ENCODE results near the gene BSPRY. TPM values are rescaled to one million over a fixed set of nuclear protein-coding genes. Genes with fewer than 3 reads are reported as not detected.

The BSPRY gene
- total and polyA plus RNA-seq, 2 of the 13 experiments (the other 11 are each of a cell fraction or from before 2014, with no cell fraction given): 0.09 to 0.26 TPM

GRCh38 chr9:113401027-113401792, 51.9 kb downstream of the BSPRY start, which contains the start of gene ALAD (continued):
- TF ChIP-seq ZHX2 (IDR thresholded peaks at IDR 0.05; ENCODE audit: low read depth) (no peak), ZHX2 (CRISPR knock-in tag; IDR thresholded peaks at IDR 0.05; ENCODE audit: borderline replicate concordance) (no peak), LCORL (IDR thresholded peaks at IDR 0.05) (no peak), LCORL (CRISPR knock-in tag; IDR thresholded peaks at IDR 0.05) (peak; percentile 79), ZNF775 (CRISPR knock-in tag; IDR thresholded peaks at IDR 0.05; ENCODE audit: borderline replicate concordance) (no peak; the same call in 1 of the 2 replicates), PBX3 (CRISPR knock-in tag; IDR thresholded peaks at IDR 0.05; ENCODE audit: borderline replicate concordance) (no peak), CCAR2 (optimal IDR thresholded peaks at IDR 0.05; ENCODE audit: low read depth, low read length) (peak; percentile 45), HOXA5 (CRISPR knock-in tag; IDR thresholded peaks at IDR 0.05) (peak; percentile 88), PHF8 (CRISPR knock-in tag; IDR thresholded peaks at IDR 0.05) (peak; percentile 75), XRCC5 (optimal IDR thresholded peaks at IDR 0.05; ENCODE audit: low read length) (peak; percentile 97), CERS6 (CRISPR knock-in tag; IDR thresholded peaks at IDR 0.05) (no peak), ZNF430 (CRISPR knock-in tag; IDR thresholded peaks at IDR 0.05) (peak; percentile 85), MIER2 (CRISPR knock-in tag; IDR thresholded peaks at IDR 0.05) (no peak), ZNF788 (CRISPR knock-in tag; IDR thresholded peaks at IDR 0.05; ENCODE audit: borderline replicate concordance) (peak; percentile 76; the same call in 1 of the 2 replicates), ZNF276 (CRISPR knock-in tag; IDR thresholded peaks at IDR 0.05; ENCODE audit: low read depth) (no peak), BRF2 (CRISPR knock-in tag; IDR thresholded peaks at IDR 0.05) (0 out of 2 replicates have a peak, but pooled peaks have one; percentile 63), ZNF180 (CRISPR knock-in tag; IDR thresholded peaks at IDR 0.05; ENCODE audit: borderline replicate concordance, low read depth) (no peak)
